ENCODE data around the gene PROKR1. TPM values are rescaled to one million over a fixed set of nuclear protein-coding genes. Genes with fewer than 3 reads are reported as not detected.

PROKR1 gene
- total RNA-seq, 1 donor from 2014 or later, result 0.83 TPM

GRCh38 chr2:68612765-68613519 is 30.4 kb upstream of the PROKR1 start:
- TF ChIP-seq CTCF (IDR thresholded peaks at IDR 0.05; ENCODE audit: partially characterized antibody, unreplicated experiment), result no peak
- no peaks in the 10 kb centered on the region for H3K9me3 Mint-ChIP-seq (ENCODE audit: unreplicated experiment)
- no peak overlapping the region for H3K27ac Mint-ChIP-seq (ENCODE audit: unreplicated experiment)
- no peak for DNase-seq
- no peaks in the 10 kb centered on the region for H3K4me1 Mint-ChIP-seq (ENCODE audit: low read depth, unreplicated experiment)
- H3K27me3 Mint-ChIP-seq (ENCODE audit: unreplicated experiment), result no peaks in the 10 kb centered on the region
- peaks cover 6% of the 10 kb centered on the region for H3K36me3 Mint-ChIP-seq (ENCODE audit: unreplicated experiment)
- H3K4me3 Mint-ChIP-seq (ENCODE audit: unreplicated experiment), result no peak overlapping the region

- Mint-ChIP-seq H3K36me3 (ENCODE audit: unreplicated experiment) (peaks cover 4% of the 10 kb centered on the region), H3K4me1 (ENCODE audit: low read depth, unreplicated experiment) (no peaks in the 10 kb centered on the region), H3K27ac (ENCODE audit: unreplicated experiment) (no peak overlapping the region), H3K9me3 (ENCODE audit: unreplicated experiment) (no peaks in the 10 kb centered on the region), H3K27me3 (ENCODE audit: unreplicated experiment) (no peaks in the 10 kb centered on the region), H3K4me3 (ENCODE audit: unreplicated experiment) (no peak overlapping the region)
- no peak for TF ChIP-seq CTCF (IDR thresholded peaks at IDR 0.05; ENCODE audit: partially characterized antibody, unreplicated experiment)
- no peak for DNase-seq
Measured at GRCh38 chr2:68620772-68621171, 22.6 kb upstream of the PROKR1 start.

- no peak overlapping the region for H3K27ac Mint-ChIP-seq (ENCODE audit: unreplicated experiment)
- peaks cover 9% of the 10 kb centered on the region for H3K36me3 Mint-ChIP-seq (ENCODE audit: unreplicated experiment)
- H3K4me1 Mint-ChIP-seq (ENCODE audit: low read depth, unreplicated experiment), result no peaks in the 10 kb centered on the region
- H3K9me3 Mint-ChIP-seq (ENCODE audit: unreplicated experiment), result peaks cover 2% of the 10 kb centered on the region
- TF ChIP-seq CTCF (IDR thresholded peaks at IDR 0.05; ENCODE audit: partially characterized antibody, unreplicated experiment), result no peak
- DNase-seq, result no peak
- no peaks in the 10 kb centered on the region for H3K27me3 Mint-ChIP-seq (ENCODE audit: unreplicated experiment)
- H3K4me3 Mint-ChIP-seq (ENCODE audit: unreplicated experiment), result no peak overlapping the region
Measured at GRCh38 chr2:68623820-68624219, 19.6 kb upstream of the PROKR1 start.

GRCh38 chr2:68627615-68628014 is 15.8 kb upstream of the PROKR1 start:
- Mint-ChIP-seq H3K27me3 (ENCODE audit: unreplicated experiment) (no peaks in the 10 kb centered on the region), H3K9me3 (ENCODE audit: unreplicated experiment) (peaks cover 2% of the 10 kb centered on the region), H3K4me1 (ENCODE audit: low read depth, unreplicated experiment) (no peaks in the 10 kb centered on the region), H3K4me3 (ENCODE audit: unreplicated experiment) (no peak overlapping the region), H3K36me3 (ENCODE audit: unreplicated experiment) (peaks cover 10% of the 10 kb centered on the region), H3K27ac (ENCODE audit: unreplicated experiment) (no peak overlapping the region)
- no peak for DNase-seq
- no peak for TF ChIP-seq CTCF (IDR thresholded peaks at IDR 0.05; ENCODE audit: partially characterized antibody, unreplicated experiment)

- H3K9me3 Mint-ChIP-seq (ENCODE audit: unreplicated experiment), result no peaks in the 10 kb centered on the region
- no peak for DNase-seq
- H3K27me3 Mint-ChIP-seq (ENCODE audit: unreplicated experiment), result peaks cover 2% of the 10 kb centered on the region
- no peak for TF ChIP-seq CTCF (IDR thresholded peaks at IDR 0.05; ENCODE audit: partially characterized antibody, unreplicated experiment)
- H3K27ac Mint-ChIP-seq (ENCODE audit: unreplicated experiment), result no peak overlapping the region
- no peak overlapping the region for H3K4me3 Mint-ChIP-seq (ENCODE audit: unreplicated experiment)
- H3K36me3 Mint-ChIP-seq (ENCODE audit: unreplicated experiment), result peaks cover 10% of the 10 kb centered on the region
- peaks cover 3% of the 10 kb centered on the region for H3K4me1 Mint-ChIP-seq (ENCODE audit: low read depth, unreplicated experiment)
Measured at GRCh38 chr2:68632021-68632420, 11.4 kb upstream of the PROKR1 start.
